Vagina (tissue), 2 donors: ENCODE data around the gene SLC6A3. TPM values are rescaled to one million over a fixed set of nuclear protein-coding genes. Genes with fewer than 3 reads are reported as not detected.
"Not testable (repeated sequence)": the region's sequence is repeated elsewhere in the genome, so short reads cannot be mapped to it uniquely, and the experiment has no call there.

Experiments used
- DNase-seq, 2 donors: peaks; one replicate each; pipeline ENCODE4 v3.0.0-alpha.2; 2017; ENCODE audit errors: extremely low spot score in 2 of 2
- H3K27ac ChIP-seq: fragments of 200-600 bp; sonication (generic); one replicate; pipeline ENCODE4 v1.5.1; 2019
- H3K27me3 ChIP-seq: fragments of 200-600 bp; sonication (generic); one replicate; pipeline ENCODE4 v1.5.1; 2019
- H3K36me3 ChIP-seq, 2 donors: fragments of 200-600 bp; sonication (generic); one replicate each; pipeline ENCODE4 v1.5.1; 2017 to 2019
- H3K4me1 ChIP-seq: fragments of 200-600 bp; sonication (generic); one replicate; pipeline ENCODE4 v1.5.1; 2019
- H3K4me3 ChIP-seq, 2 donors: fragments of 200-600 bp; sonication (generic); 1 replicate in 1 of 2; 2 replicates in 1 of 2; pipeline ENCODE4 v1.5.1; 2016 to 2019
- H3K9me3 ChIP-seq: fragments of 200-600 bp; sonication (generic); one replicate; pipeline ENCODE4 v1.5.1; 2019
- CTCF ChIP-seq, 3 experiments: fragments of 450-650 bp in 2 of 3; fragments of 200-600 bp in 1 of 3; sonication (generic) in 1 of 3; IDR thresholded peaks; one replicate each; pipeline ENCODE4 v1.5.1; 2017 to 2019; ENCODE audit warnings: antibody characterized with exemption in 3 of 3, mild to moderate bottlenecking in 2 of 3, moderate library complexity in 2 of 3
- POLR2A ChIP-seq, 2 donors: fragments of 450-650 bp; IDR thresholded peaks; one replicate each; pipeline ENCODE4 v1.6.1; 2017; ENCODE audit warnings: antibody characterized with exemption in 2 of 2, mild to moderate bottlenecking in 2 of 2, moderate library complexity in 2 of 2
- POLR2AphosphoS5 ChIP-seq, 2 donors: sonication (generic); formaldehyde crosslinking; IDR thresholded peaks; one replicate each; pipeline ENCODE4 v1.9.0; 2017; ENCODE audit warnings: antibody characterized with exemption in 2 of 2, mild to moderate bottlenecking in 2 of 2, low read depth in 1 of 2; ENCODE audit not compliant: insufficient read depth in 1 of 2
- intact Hi-C: fragments of 100-400 bp; cut with DNase I; formaldehyde crosslinking; loops from one replicate; pipeline ENCODE4 v1.15.1; 2023
- total RNA-seq: library from RNA; depleted of rRNA; stranded (reverse); fragments of >200 nt; gene quantifications from one replicate; pipeline ENCODE4 v1.2.3, GENCODE V29; 2016

Gene SLC6A3
- total RNA-seq, 1 donor from 2014 or later: 0.49 TPM

- Histone ChIP-seq H3K4me3 (no peak overlapping the region), H3K27ac (peak overlapping the region; percentile 16), H3K27me3 (no peaks in the 10 kb centered on the region), H3K4me1 (peaks cover 6% of the 10 kb centered on the region), H3K36me3 (peaks cover 0 to 7% of the 10 kb centered on the region in 2 donors), H3K9me3 (no peaks in the 10 kb centered on the region)
- no peak for DNase-seq
- intact Hi-C loops: no loop called here
- TF ChIP-seq CTCF (IDR thresholded peaks at IDR 0.05) (no peak), POLR2A (IDR thresholded peaks at IDR 0.05) (no peak), POLR2AphosphoS5 (IDR thresholded peaks at IDR 0.05; ENCODE audit: insufficient read depth in 1 of 2, low read depth in 1 of 2) (no peak)
Measured at GRCh38 chr5:1478271-1479035, 33.2 kb upstream of the SLC6A3 start.

DNA sequence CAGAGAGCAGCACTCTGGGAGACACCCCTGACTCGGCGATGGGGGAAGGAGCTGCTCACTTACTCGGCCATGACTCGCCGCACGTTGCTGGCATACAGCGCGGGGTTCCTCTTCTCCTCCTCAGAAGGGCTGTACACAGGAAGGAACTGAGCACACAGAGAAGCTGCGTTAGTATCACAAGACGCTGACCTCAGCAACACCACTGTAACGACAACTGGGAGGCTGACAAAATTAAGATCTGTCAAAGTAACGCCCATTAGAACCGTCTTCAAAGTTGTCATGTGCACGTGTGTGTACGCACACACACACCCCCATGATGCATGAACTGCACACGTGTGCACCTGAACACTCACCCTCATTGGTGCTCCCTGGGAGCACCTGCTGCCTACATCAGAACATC, 32.1 kb upstream of the SLC6A3 start:
- intact Hi-C loops: no loop called here
- Histone ChIP-seq H3K36me3 (peaks cover 0 to 7% of the 10 kb centered on the region in 2 donors), H3K27ac (no peak overlapping the region)

GRCh38 chr5:1476967-1477310, 31.7 kb upstream of the SLC6A3 start:
- no peaks in the 10 kb centered on the region for H3K9me3 ChIP-seq
- no peak overlapping the region for H3K4me3 ChIP-seq
- H3K27me3 ChIP-seq: no peaks in the 10 kb centered on the region
- peaks cover 6% of the 10 kb centered on the region for H3K4me1 ChIP-seq
- H3K36me3 ChIP-seq: peaks cover 0 to 7% of the 10 kb centered on the region in 2 donors
- intact Hi-C loops: no loop called here
- no peak overlapping the region for H3K27ac ChIP-seq
- no peak for TF ChIP-seq POLR2AphosphoS5 (IDR thresholded peaks at IDR 0.05; ENCODE audit: insufficient read depth in 1 of 2, low read depth in 1 of 2)
- DNase-seq: no peak

More for the DNA sequence above, 32.1 kb upstream of the SLC6A3 start:
- Histone ChIP-seq H3K27me3 (no peaks in the 10 kb centered on the region), H3K4me1 (peaks cover 6% of the 10 kb centered on the region), H3K4me3 (no peak overlapping the region), H3K9me3 (no peaks in the 10 kb centered on the region)
- no peak for DNase-seq
- TF ChIP-seq CTCF (IDR thresholded peaks at IDR 0.05) (no peak), POLR2AphosphoS5 (IDR thresholded peaks at IDR 0.05; ENCODE audit: insufficient read depth in 1 of 2, low read depth in 1 of 2) (no peak), POLR2A (IDR thresholded peaks at IDR 0.05) (no peak)

GRCh38 chr5:1476181-1476966, 31.1 kb upstream of the SLC6A3 start:
- no peak for DNase-seq
- Histone ChIP-seq H3K4me1 (peaks cover 6% of the 10 kb centered on the region), H3K27ac (no peak overlapping the region), H3K4me3 (no peak overlapping the region), H3K27me3 (no peaks in the 10 kb centered on the region), H3K36me3 (peaks cover 0 to 7% of the 10 kb centered on the region in 2 donors), H3K9me3 (no peaks in the 10 kb centered on the region)
- TF ChIP-seq POLR2A (IDR thresholded peaks at IDR 0.05) (no peak), POLR2AphosphoS5 (IDR thresholded peaks at IDR 0.05; ENCODE audit: insufficient read depth in 1 of 2, low read depth in 1 of 2) (no peak), CTCF (IDR thresholded peaks at IDR 0.05) (no peak)
- intact Hi-C loops: no loop called here

DNA sequence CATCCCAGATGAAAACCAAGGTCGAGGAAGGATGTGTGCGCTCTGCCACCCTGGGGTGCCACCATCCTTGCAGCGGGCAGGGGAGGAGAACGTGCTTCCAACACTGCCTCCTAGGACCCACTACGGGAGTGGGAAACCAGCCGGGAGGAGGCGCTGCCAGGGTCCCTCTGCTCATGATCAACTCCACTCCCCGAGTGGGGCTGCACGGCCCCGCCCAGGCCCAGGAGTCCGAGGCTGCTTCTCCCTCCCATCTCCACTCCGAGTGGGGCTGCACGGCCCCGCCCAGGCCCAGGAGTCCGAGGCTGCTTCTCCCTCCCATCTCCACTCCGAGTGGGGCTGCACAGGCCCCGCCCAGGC, 30.3 kb upstream of the SLC6A3 start:
- H3K9me3 ChIP-seq, intact Hi-C loops, H3K27me3 ChIP-seq, H3K27ac ChIP-seq, H3K4me1 ChIP-seq, H3K36me3 ChIP-seq, H3K4me3 ChIP-seq, DNase-seq: not testable (repeated sequence)
